ENCODE data around the gene RDH11.
"Not testable (repeated sequence)": the region's sequence is repeated elsewhere in the genome, so short reads cannot be mapped to it uniquely, and the experiment has no call there.

RDH11 gene

GRCh38 chr14:67719866-67720265, 24.3 kb upstream of the RDH11 start:
- no peak overlapping the region for H3K4me3 ChIP-seq (ENCODE audit: low read length)
- TF ChIP-seq ZNF274 (IDR thresholded peaks at IDR 0.05; ENCODE audit: low read depth, low read length), result no peak

- H3K4me3 ChIP-seq (ENCODE audit: low read length), result not testable (repeated sequence)
These were observed 23.8 kb upstream of the RDH11 start for GRCh38 chr14:67719385-67719784.

- no peak overlapping the region for H3K4me3 ChIP-seq (ENCODE audit: low read length)
- no peak for TF ChIP-seq ZNF274 (IDR thresholded peaks at IDR 0.05; ENCODE audit: low read depth, low read length)
These were observed 22.7 kb upstream of the RDH11 start for GRCh38 chr14:67718265-67718664.

GRCh38 chr14:67717048-67717447, 21.5 kb upstream of the RDH11 start:
- no peak overlapping the region for H3K4me3 ChIP-seq (ENCODE audit: low read length)
- TF ChIP-seq ZNF274 (IDR thresholded peaks at IDR 0.05; ENCODE audit: low read depth, low read length), result no peak

- H3K4me3 ChIP-seq (ENCODE audit: low read length), result no peak overlapping the region
- no peak for TF ChIP-seq ZNF274 (IDR thresholded peaks at IDR 0.05; ENCODE audit: low read depth, low read length)
These were observed 14.6 kb upstream of the RDH11 start for GRCh38 chr14:67710209-67710608.

- H3K4me3 ChIP-seq (ENCODE audit: low read length), result not testable (repeated sequence)
These were observed 14.2 kb upstream of the RDH11 start for GRCh38 chr14:67709796-67710195.

GRCh38 chr14:67709346-67709745, 13.8 kb upstream of the RDH11 start:
- H3K4me3 ChIP-seq (ENCODE audit: low read length), result not testable (repeated sequence)

- TF ChIP-seq ZNF274 (IDR thresholded peaks at IDR 0.05; ENCODE audit: low read depth, low read length), result no peak
These were observed 9.6 kb upstream of the RDH11 start for GRCh38 chr14:67705211-67705610.

GRCh38 chr14:67704484-67705089, 9.0 kb upstream of the RDH11 start:
- no peak for TF ChIP-seq ZNF274 (IDR thresholded peaks at IDR 0.05; ENCODE audit: low read depth, low read length)
- no peak overlapping the region for H3K4me3 ChIP-seq (ENCODE audit: low read length)

More at GRCh38 chr14:67705211-67705610, 9.6 kb upstream of the RDH11 start:
- no peak overlapping the region for H3K4me3 ChIP-seq (ENCODE audit: low read length)

GRCh38 chr14:67703997-67704396, 8.4 kb upstream of the RDH11 start:
- no peak for TF ChIP-seq ZNF274 (IDR thresholded peaks at IDR 0.05; ENCODE audit: low read depth, low read length)
- no peak overlapping the region for H3K4me3 ChIP-seq (ENCODE audit: low read length)

- not testable (repeated sequence) for H3K4me3 ChIP-seq (ENCODE audit: low read length)
These were observed 5.9 kb upstream of the RDH11 start, which contains the start of gene RDH12 for GRCh38 chr14:67701492-67701891. Gene RDH12 (plus strand): TSS chr14:67701886. CDS start chr14:67722643, 20,757 bp downstream.

- H3K4me3 ChIP-seq (ENCODE audit: low read length), result no peak overlapping the region
- TF ChIP-seq ZNF274 (IDR thresholded peaks at IDR 0.05; ENCODE audit: low read depth, low read length), result no peak
These were observed 2.6 kb upstream of the RDH11 start for GRCh38 chr14:67698179-67698578.

- no peak overlapping the region for H3K4me3 ChIP-seq (ENCODE audit: low read length)
- TF ChIP-seq ZNF274 (IDR thresholded peaks at IDR 0.05; ENCODE audit: low read depth, low read length), result no peak
These were observed 1.4 kb upstream of the RDH11 start for GRCh38 chr14:67697006-67697405.

- no peak for TF ChIP-seq ZNF274 (IDR thresholded peaks at IDR 0.05; ENCODE audit: low read depth, low read length)
- peak overlapping the region; percentile 85 for H3K4me3 ChIP-seq (ENCODE audit: low read length)
These were observed 672 bp downstream of the RDH11 start for GRCh38 chr14:67694791-67695393.

GRCh38 chr14:67690011-67690410, 5.6 kb downstream of the RDH11 start:
- TF ChIP-seq ZNF274 (IDR thresholded peaks at IDR 0.05; ENCODE audit: low read depth, low read length), result no peak
- no peak overlapping the region for H3K4me3 ChIP-seq (ENCODE audit: low read length)

- no peak overlapping the region for H3K4me3 ChIP-seq (ENCODE audit: low read length)
- no peak for TF ChIP-seq ZNF274 (IDR thresholded peaks at IDR 0.05; ENCODE audit: low read depth, low read length)
These were observed 11.7 kb downstream of the RDH11 start for GRCh38 chr14:67683842-67684241.
